ENCODE measurements around the gene HMGCS1.
"Not testable (repeated sequence)": the region's sequence is repeated elsewhere in the genome, so short reads cannot be mapped to it uniquely, and the experiment has no call there.

The HMGCS1 gene

GRCh38 chr5:43312076-43312661 lies 1.0 kb downstream of the HMGCS1 start:
- DNase-seq (ENCODE audit: low read depth): no peak

- DNase-seq (ENCODE audit: low read depth): no peak
These were observed 3.6 kb downstream of the HMGCS1 start for GRCh38 chr5:43309637-43310036.

- no peak for DNase-seq (ENCODE audit: low read depth)
These were observed 4.1 kb downstream of the HMGCS1 start for GRCh38 chr5:43309122-43309521.

GRCh38 chr5:43306954-43307353 lies 6.3 kb downstream of the HMGCS1 start:
- not testable (repeated sequence) for DNase-seq (ENCODE audit: low read depth)

GRCh38 chr5:43305948-43306565 lies 7.2 kb downstream of the HMGCS1 start:
- peak; percentile 44 for DNase-seq (ENCODE audit: low read depth)

GRCh38 chr5:43304525-43304924 lies 8.7 kb downstream of the HMGCS1 start:
- peak; percentile 36 for DNase-seq (ENCODE audit: low read depth)

GRCh38 chr5:43303242-43303641 lies 10.0 kb downstream of the HMGCS1 start:
- DNase-seq (ENCODE audit: low read depth): no peak

- DNase-seq (ENCODE audit: low read depth): no peak
These were observed 10.7 kb downstream of the HMGCS1 start for GRCh38 chr5:43302481-43302880.

- no peak for DNase-seq (ENCODE audit: low read depth)
These were observed 11.5 kb downstream of the HMGCS1 start for GRCh38 chr5:43301653-43302091.

- DNase-seq (ENCODE audit: low read depth): no peak
These were observed 13.1 kb downstream of the HMGCS1 start for GRCh38 chr5:43300112-43300511.

- DNase-seq (ENCODE audit: low read depth): no peak
These were observed 14.8 kb downstream of the HMGCS1 start for GRCh38 chr5:43298443-43298842.

- no peak for DNase-seq (ENCODE audit: low read depth)
These were observed 16.4 kb downstream of the HMGCS1 start for GRCh38 chr5:43296835-43297234.

GRCh38 chr5:43295202-43295601 lies 18.0 kb downstream of the HMGCS1 start:
- DNase-seq (ENCODE audit: low read depth): no peak

GRCh38 chr5:43294226-43294625 lies 19.0 kb downstream of the HMGCS1 start:
- peak; percentile 12 for DNase-seq (ENCODE audit: low read depth)

- DNase-seq (ENCODE audit: low read depth): no peak
These were observed 22.5 kb downstream of the HMGCS1 start for GRCh38 chr5:43290726-43291125.

- DNase-seq (ENCODE audit: low read depth): no peak
These were observed 24.9 kb downstream of the HMGCS1 start for GRCh38 chr5:43288269-43288831.

GRCh38 chr5:43287493-43287892 lies 25.7 kb downstream of the HMGCS1 start:
- no peak for DNase-seq (ENCODE audit: low read depth)

- DNase-seq (ENCODE audit: low read depth): no peak
These were observed 26.6 kb downstream of the HMGCS1 start for GRCh38 chr5:43286623-43287022.

GRCh38 chr5:43281840-43282658 lies 31.2 kb downstream of the HMGCS1 start:
- no peak for DNase-seq (ENCODE audit: low read depth)

GRCh38 chr5:43279548-43280274 lies 33.5 kb downstream of the HMGCS1 start:
- no peak for DNase-seq (ENCODE audit: low read depth)

GRCh38 chr5:43275391-43275790 lies 37.8 kb downstream of the HMGCS1 start:
- DNase-seq (ENCODE audit: low read depth): no peak

GRCh38 chr5:43274435-43275114 lies 38.6 kb downstream of the HMGCS1 start:
- DNase-seq (ENCODE audit: low read depth): no peak
